ENCODE data around the gene YWHAQ. TPM values are rescaled to one million over a fixed set of nuclear protein-coding genes. Genes with fewer than 3 reads are reported as not detected.

YWHAQ gene
- total and polyA plus RNA-seq, 9 of the 15 experiments (the other 6 are each of a cell fraction or from before 2014, with no cell fraction given): 63.1 to 359 (median 203) TPM

GRCh38 chr2:9555297-9556120, 75.3 kb downstream of the YWHAQ start, which contains the start of gene ADAM17 (continued):
- TF ChIP-seq ETS1 (conservative IDR thresholded peaks at IDR 0.05; ENCODE audit: control insufficient read depth, low read depth, low read length) (peak; percentile 57; the same call in 1 of the 2 replicates), SMAD1 (IDR thresholded peaks at IDR 0.05; ENCODE audit: low read depth, low read length, partially characterized antibody) (no peak), ZNF609 (CRISPR knock-in tag; IDR thresholded peaks at IDR 0.05; ENCODE audit: borderline replicate concordance) (0 out of 2 replicates have a peak, but pooled peaks have one; percentile 26), GABPA (tag; conservative IDR thresholded peaks at IDR 0.05; ENCODE audit: low read depth) (peak; percentile 97), MYNN (IDR thresholded peaks at IDR 0.05) (0 out of 2 replicates have a peak, but pooled peaks have one; percentile 29), MYNN (CRISPR knock-in tag; IDR thresholded peaks at IDR 0.05) (no peak), GABPB1 (CRISPR knock-in tag; IDR thresholded peaks at IDR 0.05) (peak; percentile 87), OTX1 (CRISPR knock-in tag; IDR thresholded peaks at IDR 0.05) (0 out of 2 replicates have a peak, but pooled peaks have one; percentile 5), TAF9B (IDR thresholded peaks at IDR 0.05; ENCODE audit: partially characterized antibody) (peak; percentile 64), LCOR (CRISPR knock-in tag; IDR thresholded peaks at IDR 0.05) (0 out of 2 replicates have a peak, but pooled peaks have one; percentile 77), RB1 (IDR thresholded peaks at IDR 0.05; ENCODE audit: low read depth) (peak; percentile 85; the same call in 1 of the 2 replicates), NCOR1 (IDR thresholded peaks at IDR 0.05) (peak; percentile 77), LEF1 (IDR thresholded peaks at IDR 0.05) (0 out of 2 replicates have a peak, but pooled peaks have one; percentile 21)
- TF ChIP-seq, protein P1, sequence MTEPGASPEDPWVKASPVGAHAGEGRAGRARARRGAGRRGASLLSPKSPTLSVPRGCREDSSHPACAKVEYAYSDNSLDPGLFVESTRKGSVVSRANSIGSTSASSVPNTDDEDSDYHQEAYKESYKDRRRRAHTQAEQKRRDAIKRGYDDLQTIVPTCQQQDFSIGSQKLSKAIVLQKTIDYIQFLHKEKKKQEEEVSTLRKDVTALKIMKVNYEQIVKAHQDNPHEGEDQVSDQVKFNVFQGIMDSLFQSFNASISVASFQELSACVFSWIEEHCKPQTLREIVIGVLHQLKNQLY (CRISPR knock-in tag; conservative IDR thresholded peaks at IDR 0.05): 0 out of 4 replicates have a peak, but pooled peaks of 1 of the 2 experiments have one; percentile 41
- TF ChIP-seq, protein P2, sequence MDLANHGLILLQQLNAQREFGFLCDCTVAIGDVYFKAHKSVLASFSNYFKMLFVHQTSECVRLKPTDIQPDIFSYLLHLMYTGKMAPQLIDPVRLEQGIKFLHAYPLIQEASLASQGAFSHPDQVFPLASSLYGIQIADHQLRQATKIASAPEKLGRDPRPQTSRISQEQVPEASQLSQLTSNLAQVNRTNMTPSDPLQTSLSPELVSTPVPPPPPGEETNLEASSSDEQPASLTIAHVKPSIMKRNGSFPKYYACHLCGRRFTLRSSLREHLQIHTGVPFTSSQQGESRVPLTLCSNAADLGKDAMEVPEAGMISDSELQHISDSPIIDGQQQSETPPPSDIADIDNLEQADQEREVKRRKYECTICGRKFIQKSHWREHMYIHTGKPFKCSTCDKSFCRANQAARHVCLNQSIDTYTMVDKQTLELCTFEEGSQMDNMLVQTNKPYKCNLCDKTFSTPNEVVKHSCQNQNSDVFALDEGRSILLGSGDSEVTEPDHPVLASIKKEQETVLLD (IDR thresholded peaks at IDR 0.05): peak; percentile 75

Measured in K562 (cell line).